K562 (cell line): Measurements from ENCODE around the gene OR10D3. TPM values are rescaled to one million over a fixed set of nuclear protein-coding genes. Genes with fewer than 3 reads are reported as not detected.

Experiments
- BCOR ChIP-seq: fragments of 450-650 bp; IDR thresholded peaks from 2 replicates; pipeline ENCODE4 v1.6.1; 2016
- FOS ChIP-seq: IDR thresholded peaks from 3 replicates; pipeline ENCODE4 v1.6.1; 2011; ENCODE audit not compliant: insufficient read length; ENCODE audit errors: extremely low read depth
- LCOR ChIP-seq: sonication (generic); formaldehyde crosslinking; IDR thresholded peaks from 2 replicates; pipeline ENCODE4 v1.8.0; 2022; ENCODE audit warnings: mild to moderate bottlenecking, missing genetic modification reagents
- NELFE ChIP-seq: IDR thresholded peaks from 2 replicates; pipeline ENCODE4 v1.6.1; 2011; ENCODE audit warnings: mild to moderate bottlenecking; ENCODE audit not compliant: insufficient read depth, insufficient read length
- PHF20 ChIP-seq: fragments of 450-650 bp; IDR thresholded peaks from 2 replicates; pipeline ENCODE4 v1.6.1; 2018; ENCODE audit not compliant: partially characterized antibody
- SP2 ChIP-seq: IDR thresholded peaks from 2 replicates; pipeline ENCODE4 v1.6.1; 2011; ENCODE audit warnings: mild to moderate bottlenecking, low read depth, low read length, moderate library complexity; ENCODE audit not compliant: poor library complexity, severe bottlenecking; ENCODE audit errors: extremely low read depth
- TCFL5 ChIP-seq: fragments of 250-450 bp; sonication (Bioruptor Pico); conservative IDR thresholded peaks from 2 replicates; pipeline ENCODE4 v1.6.1; 2021; ENCODE audit warnings: mild to moderate bottlenecking, moderate library complexity, matching md5 sums
- ZNF57 ChIP-seq: fragments of 450-650 bp; formaldehyde crosslinking; IDR thresholded peaks from 2 replicates; pipeline ENCODE4 v1.4.0; 2020; ENCODE audit warnings: mild to moderate bottlenecking, moderate library complexity
- polyA plus RNA-seq, 8 experiments: library from polyadenylated mRNA; depleted of rRNA in 4 of 8; stranded (reverse) in 5 of 8; unstranded in 3 of 8; fragments of >200 nt; fragmentation: Nextera tagmentation in 2 of 8; fragmentation: Illumina TruSeq in 1 of 8; extraction: Ambion mirVana in 2 of 8; extraction: Trizol in 1 of 8; gene quantifications; 2 replicates each; pipeline versions ENCODE4 v1.2.1 to v1.2.3, GENCODE V29; 2011 to 2014; ENCODE audit warnings: inconsistent platforms in 1 of 8, missing spikeins in 1 of 8
- total RNA-seq, 7 experiments: library from RNA; depleted of rRNA in 6 of 7; stranded (reverse); fragments of >200 nt in 6 of 7; fragmentation: Illumina TruSeq in 2 of 7; extraction: Trizol in 2 of 7; gene quantifications; 2 replicates each; pipeline versions ENCODE4 v1.2.1 to v1.2.3, GENCODE V29; 2011 to 2021; ENCODE audit warnings: low replicate concordance in 1 of 7
- TF ChIP-seq, protein P1 (sequence below): sonication (generic); formaldehyde crosslinking; IDR thresholded peaks from 2 replicates; pipeline ENCODE4 v1.8.1; 2023; ENCODE audit warnings: mild to moderate bottlenecking, missing genetic modification reagents
- TF ChIP-seq, protein P2 (sequence below): fragments of 250-450 bp; sonication (Bioruptor Pico); IDR thresholded peaks from 2 replicates; pipeline ENCODE4 v1.5.0; 2021
- TF ChIP-seq, protein P3 (sequence below): fragments of 450-650 bp; IDR thresholded peaks from 2 replicates; pipeline ENCODE4 v1.6.1; 2016; ENCODE audit warnings: mild to moderate bottlenecking, moderate library complexity
- TF ChIP-seq, protein P4 (sequence below): fragments of 450-650 bp; formaldehyde crosslinking; IDR thresholded peaks from 2 replicates; pipeline ENCODE4 v1.4.0; 2022; ENCODE audit warnings: missing genetic modification characterization

Gene OR10D3
- total and polyA plus RNA-seq, 9 of the 15 experiments (the other 6 are each of a cell fraction or from before 2014, with no cell fraction given) = 0.07 to 2.9 (median 0.80) TPM; not detected in 1

DNA sequence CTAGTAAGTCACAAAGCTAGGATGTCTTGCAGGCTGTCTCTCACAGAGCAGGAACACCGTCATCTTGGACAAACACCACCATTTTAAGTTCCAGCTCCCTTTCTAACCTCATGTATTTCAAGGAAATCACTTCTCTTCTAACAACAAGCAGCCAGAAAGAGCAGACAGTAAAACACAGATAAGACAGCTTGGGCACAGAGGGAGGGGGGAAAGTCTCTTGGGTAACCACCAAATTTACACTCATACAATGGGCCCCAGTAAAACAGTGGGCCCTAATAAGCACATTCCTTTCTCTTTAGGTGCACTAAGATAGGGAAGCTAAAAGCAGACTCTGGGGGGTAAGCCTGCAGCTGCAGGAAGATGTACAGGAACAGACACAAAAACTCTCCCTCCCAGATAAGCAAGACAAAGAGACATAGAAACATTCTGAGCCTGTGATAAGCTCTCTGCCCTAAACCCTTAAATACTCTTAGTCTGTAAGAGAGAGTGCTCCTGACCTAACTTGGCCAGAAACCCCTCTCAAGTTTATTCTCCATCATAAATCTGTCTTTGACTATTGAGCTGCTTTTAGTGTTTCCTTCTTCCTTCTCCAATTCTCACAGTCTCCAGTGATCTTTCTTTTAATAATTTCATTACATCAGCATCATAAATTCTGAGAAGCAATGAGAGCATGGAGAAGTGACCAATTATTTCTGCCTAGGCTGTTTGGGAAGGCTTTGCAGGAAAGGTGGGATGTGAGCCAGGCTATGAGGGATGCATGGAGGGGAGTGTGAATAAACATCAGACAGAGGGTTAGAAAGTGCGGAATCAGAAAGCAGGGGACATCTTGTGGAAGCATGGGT is 7.4 kb downstream of the OR10D3 start (continued):
- TF ChIP-seq, protein P1, sequence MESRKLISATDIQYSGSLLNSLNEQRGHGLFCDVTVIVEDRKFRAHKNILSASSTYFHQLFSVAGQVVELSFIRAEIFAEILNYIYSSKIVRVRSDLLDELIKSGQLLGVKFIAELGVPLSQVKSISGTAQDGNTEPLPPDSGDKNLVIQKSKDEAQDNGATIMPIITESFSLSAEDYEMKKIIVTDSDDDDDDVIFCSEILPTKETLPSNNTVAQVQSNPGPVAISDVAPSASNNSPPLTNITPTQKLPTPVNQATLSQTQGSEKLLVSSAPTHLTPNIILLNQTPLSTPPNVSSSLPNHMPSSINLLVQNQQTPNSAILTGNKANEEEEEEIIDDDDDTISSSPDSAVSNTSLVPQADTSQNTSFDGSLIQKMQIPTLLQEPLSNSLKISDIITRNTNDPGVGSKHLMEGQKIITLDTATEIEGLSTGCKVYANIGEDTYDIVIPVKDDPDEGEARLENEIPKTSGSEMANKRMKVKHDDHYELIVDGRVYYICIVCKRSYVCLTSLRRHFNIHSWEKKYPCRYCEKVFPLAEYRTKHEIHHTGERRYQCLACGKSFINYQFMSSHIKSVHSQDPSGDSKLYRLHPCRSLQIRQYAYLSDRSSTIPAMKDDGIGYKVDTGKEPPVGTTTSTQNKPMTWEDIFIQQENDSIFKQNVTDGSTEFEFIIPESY (CRISPR knock-in tag) = no peak; the same call in 1 of the 2 replicates
- TF ChIP-seq, protein P2, sequence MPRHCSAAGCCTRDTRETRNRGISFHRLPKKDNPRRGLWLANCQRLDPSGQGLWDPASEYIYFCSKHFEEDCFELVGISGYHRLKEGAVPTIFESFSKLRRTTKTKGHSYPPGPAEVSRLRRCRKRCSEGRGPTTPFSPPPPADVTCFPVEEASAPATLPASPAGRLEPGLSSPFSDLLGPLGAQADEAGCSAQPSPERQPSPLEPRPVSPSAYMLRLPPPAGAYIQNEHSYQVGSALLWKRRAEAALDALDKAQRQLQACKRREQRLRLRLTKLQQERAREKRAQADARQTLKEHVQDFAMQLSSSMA (CRISPR knock-in tag) = no peak
- TF ChIP-seq FOS (no peak), SP2 (no peak), PHF20 (no peak), TCFL5 (CRISPR knock-in tag) (no peak), LCOR (no peak), ZNF57 (CRISPR knock-in tag) (no peak), BCOR (no peak), NELFE (no peak)
- TF ChIP-seq, protein P3, sequence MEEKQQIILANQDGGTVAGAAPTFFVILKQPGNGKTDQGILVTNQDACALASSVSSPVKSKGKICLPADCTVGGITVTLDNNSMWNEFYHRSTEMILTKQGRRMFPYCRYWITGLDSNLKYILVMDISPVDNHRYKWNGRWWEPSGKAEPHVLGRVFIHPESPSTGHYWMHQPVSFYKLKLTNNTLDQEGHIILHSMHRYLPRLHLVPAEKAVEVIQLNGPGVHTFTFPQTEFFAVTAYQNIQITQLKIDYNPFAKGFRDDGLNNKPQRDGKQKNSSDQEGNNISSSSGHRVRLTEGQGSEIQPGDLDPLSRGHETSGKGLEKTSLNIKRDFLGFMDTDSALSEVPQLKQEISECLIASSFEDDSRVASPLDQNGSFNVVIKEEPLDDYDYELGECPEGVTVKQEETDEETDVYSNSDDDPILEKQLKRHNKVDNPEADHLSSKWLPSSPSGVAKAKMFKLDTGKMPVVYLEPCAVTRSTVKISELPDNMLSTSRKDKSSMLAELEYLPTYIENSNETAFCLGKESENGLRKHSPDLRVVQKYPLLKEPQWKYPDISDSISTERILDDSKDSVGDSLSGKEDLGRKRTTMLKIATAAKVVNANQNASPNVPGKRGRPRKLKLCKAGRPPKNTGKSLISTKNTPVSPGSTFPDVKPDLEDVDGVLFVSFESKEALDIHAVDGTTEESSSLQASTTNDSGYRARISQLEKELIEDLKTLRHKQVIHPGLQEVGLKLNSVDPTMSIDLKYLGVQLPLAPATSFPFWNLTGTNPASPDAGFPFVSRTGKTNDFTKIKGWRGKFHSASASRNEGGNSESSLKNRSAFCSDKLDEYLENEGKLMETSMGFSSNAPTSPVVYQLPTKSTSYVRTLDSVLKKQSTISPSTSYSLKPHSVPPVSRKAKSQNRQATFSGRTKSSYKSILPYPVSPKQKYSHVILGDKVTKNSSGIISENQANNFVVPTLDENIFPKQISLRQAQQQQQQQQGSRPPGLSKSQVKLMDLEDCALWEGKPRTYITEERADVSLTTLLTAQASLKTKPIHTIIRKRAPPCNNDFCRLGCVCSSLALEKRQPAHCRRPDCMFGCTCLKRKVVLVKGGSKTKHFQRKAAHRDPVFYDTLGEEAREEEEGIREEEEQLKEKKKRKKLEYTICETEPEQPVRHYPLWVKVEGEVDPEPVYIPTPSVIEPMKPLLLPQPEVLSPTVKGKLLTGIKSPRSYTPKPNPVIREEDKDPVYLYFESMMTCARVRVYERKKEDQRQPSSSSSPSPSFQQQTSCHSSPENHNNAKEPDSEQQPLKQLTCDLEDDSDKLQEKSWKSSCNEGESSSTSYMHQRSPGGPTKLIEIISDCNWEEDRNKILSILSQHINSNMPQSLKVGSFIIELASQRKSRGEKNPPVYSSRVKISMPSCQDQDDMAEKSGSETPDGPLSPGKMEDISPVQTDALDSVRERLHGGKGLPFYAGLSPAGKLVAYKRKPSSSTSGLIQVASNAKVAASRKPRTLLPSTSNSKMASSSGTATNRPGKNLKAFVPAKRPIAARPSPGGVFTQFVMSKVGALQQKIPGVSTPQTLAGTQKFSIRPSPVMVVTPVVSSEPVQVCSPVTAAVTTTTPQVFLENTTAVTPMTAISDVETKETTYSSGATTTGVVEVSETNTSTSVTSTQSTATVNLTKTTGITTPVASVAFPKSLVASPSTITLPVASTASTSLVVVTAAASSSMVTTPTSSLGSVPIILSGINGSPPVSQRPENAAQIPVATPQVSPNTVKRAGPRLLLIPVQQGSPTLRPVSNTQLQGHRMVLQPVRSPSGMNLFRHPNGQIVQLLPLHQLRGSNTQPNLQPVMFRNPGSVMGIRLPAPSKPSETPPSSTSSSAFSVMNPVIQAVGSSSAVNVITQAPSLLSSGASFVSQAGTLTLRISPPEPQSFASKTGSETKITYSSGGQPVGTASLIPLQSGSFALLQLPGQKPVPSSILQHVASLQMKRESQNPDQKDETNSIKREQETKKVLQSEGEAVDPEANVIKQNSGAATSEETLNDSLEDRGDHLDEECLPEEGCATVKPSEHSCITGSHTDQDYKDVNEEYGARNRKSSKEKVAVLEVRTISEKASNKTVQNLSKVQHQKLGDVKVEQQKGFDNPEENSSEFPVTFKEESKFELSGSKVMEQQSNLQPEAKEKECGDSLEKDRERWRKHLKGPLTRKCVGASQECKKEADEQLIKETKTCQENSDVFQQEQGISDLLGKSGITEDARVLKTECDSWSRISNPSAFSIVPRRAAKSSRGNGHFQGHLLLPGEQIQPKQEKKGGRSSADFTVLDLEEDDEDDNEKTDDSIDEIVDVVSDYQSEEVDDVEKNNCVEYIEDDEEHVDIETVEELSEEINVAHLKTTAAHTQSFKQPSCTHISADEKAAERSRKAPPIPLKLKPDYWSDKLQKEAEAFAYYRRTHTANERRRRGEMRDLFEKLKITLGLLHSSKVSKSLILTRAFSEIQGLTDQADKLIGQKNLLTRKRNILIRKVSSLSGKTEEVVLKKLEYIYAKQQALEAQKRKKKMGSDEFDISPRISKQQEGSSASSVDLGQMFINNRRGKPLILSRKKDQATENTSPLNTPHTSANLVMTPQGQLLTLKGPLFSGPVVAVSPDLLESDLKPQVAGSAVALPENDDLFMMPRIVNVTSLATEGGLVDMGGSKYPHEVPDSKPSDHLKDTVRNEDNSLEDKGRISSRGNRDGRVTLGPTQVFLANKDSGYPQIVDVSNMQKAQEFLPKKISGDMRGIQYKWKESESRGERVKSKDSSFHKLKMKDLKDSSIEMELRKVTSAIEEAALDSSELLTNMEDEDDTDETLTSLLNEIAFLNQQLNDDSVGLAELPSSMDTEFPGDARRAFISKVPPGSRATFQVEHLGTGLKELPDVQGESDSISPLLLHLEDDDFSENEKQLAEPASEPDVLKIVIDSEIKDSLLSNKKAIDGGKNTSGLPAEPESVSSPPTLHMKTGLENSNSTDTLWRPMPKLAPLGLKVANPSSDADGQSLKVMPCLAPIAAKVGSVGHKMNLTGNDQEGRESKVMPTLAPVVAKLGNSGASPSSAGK = peak; percentile 8; the same call in 1 of the 2 replicates
- TF ChIP-seq, protein P4, sequence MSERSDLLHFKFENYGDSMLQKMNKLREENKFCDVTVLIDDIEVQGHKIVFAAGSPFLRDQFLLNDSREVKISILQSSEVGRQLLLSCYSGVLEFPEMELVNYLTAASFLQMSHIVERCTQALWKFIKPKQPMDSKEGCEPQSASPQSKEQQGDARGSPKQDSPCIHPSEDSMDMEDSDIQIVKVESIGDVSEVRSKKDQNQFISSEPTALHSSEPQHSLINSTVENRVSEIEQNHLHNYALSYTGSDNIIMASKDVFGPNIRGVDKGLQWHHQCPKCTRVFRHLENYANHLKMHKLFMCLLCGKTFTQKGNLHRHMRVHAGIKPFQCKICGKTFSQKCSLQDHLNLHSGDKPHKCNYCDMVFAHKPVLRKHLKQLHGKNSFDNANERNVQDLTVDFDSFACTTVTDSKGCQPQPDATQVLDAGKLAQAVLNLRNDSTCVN (CRISPR knock-in tag) = no peak
